HG02571 (cell line): ENCODE data around the gene CDH3.

Experiments
- ATAC-seq: cut with Tn5 transposase; IDR thresholded peaks from one replicate; pipeline ENCODE4 v1.9.1; 2021; ENCODE audit warnings: mild to moderate bottlenecking, moderate library complexity; ENCODE audit not compliant: unreplicated experiment

CDH3 gene

GRCh38 chr16:68644715-68645493 lies at the start of gene CDH3:
Gene CDH3, plus strand, starts transcription at chr16:68645310. Its CDS starts 70 bp downstream, at chr16:68645380.
- no peak for ATAC-seq

GRCh38 chr16:68596266-68596665 lies 48.8 kb upstream of the CDH3 start:
- ATAC-seq: no peak

GRCh38 chr16:68599586-68599985 lies 45.5 kb upstream of the CDH3 start:
- no peak for ATAC-seq

GRCh38 chr16:68605746-68606145 lies 39.4 kb upstream of the CDH3 start:
- no peak for ATAC-seq

GRCh38 chr16:68607443-68607842 lies 37.7 kb upstream of the CDH3 start:
- ATAC-seq: no peak

GRCh38 chr16:68608330-68608729 lies 36.8 kb upstream of the CDH3 start:
- ATAC-seq: no peak

- no peak for ATAC-seq
Measured at GRCh38 chr16:68612996-68613395, 32.1 kb upstream of the CDH3 start.

GRCh38 chr16:68617734-68618133 lies 27.4 kb upstream of the CDH3 start:
- ATAC-seq: no peak

- ATAC-seq: no peak
Measured at GRCh38 chr16:68626557-68626956, 18.6 kb upstream of the CDH3 start.

- no peak for ATAC-seq
Measured at GRCh38 chr16:68627951-68628425, 17.1 kb upstream of the CDH3 start.

- ATAC-seq: no peak
Measured at GRCh38 chr16:68629351-68629910, 15.7 kb upstream of the CDH3 start.

GRCh38 chr16:68636064-68636560 lies 9.0 kb upstream of the CDH3 start:
- no peak for ATAC-seq

GRCh38 chr16:68636818-68637217 lies 8.3 kb upstream of the CDH3 start:
- ATAC-seq: no peak

- no peak for ATAC-seq
Measured at GRCh38 chr16:68640972-68641371, 4.1 kb upstream of the CDH3 start.

GRCh38 chr16:68642047-68642435 lies 3.1 kb upstream of the CDH3 start:
- ATAC-seq: no peak

GRCh38 chr16:68642436-68643101 lies 2.5 kb upstream of the CDH3 start:
- ATAC-seq: no peak

- ATAC-seq: no peak
Measured at GRCh38 chr16:68643227-68643626, 1.9 kb upstream of the CDH3 start.

GRCh38 chr16:68643847-68644246 lies 1.3 kb upstream of the CDH3 start:
- ATAC-seq: no peak

GRCh38 chr16:68644296-68644695 lies 814 bp upstream of the CDH3 start:
- no peak for ATAC-seq

GRCh38 chr16:68645494-68646388 lies 631 bp downstream of the CDH3 start:
- no peak for ATAC-seq
